Osteocyte (in vitro differentiated cells): ENCODE data around the gene TBC1D10B. TPM values are rescaled to one million over a fixed set of nuclear protein-coding genes. Genes with fewer than 3 reads are reported as not detected.

Experiments used
- DNase-seq: peaks from one replicate; pipeline ENCODE4 v3.0.0; 2021; ENCODE audit warnings: mixed read lengths; ENCODE audit not compliant: unreplicated experiment; ENCODE audit errors: extremely low spot score
- H3K27ac Mint-ChIP-seq: one replicate; pipeline ENCODE4 v1.8.0; 2021; ENCODE audit warnings: mild to moderate bottlenecking, mixed read lengths; ENCODE audit not compliant: unreplicated experiment
- H3K27me3 Mint-ChIP-seq: one replicate; pipeline ENCODE4 v1.8.0; 2021; ENCODE audit warnings: mixed read lengths; ENCODE audit not compliant: unreplicated experiment
- H3K36me3 Mint-ChIP-seq: one replicate; pipeline ENCODE4 v1.8.0; 2021; ENCODE audit warnings: mixed read lengths; ENCODE audit not compliant: unreplicated experiment
- H3K4me1 Mint-ChIP-seq: one replicate; pipeline ENCODE4 v1.8.0; 2021; ENCODE audit warnings: mixed read lengths; ENCODE audit not compliant: unreplicated experiment
- H3K4me3 Mint-ChIP-seq: one replicate; pipeline ENCODE4 v1.8.0; 2021; ENCODE audit warnings: mild to moderate bottlenecking, moderate library complexity, mixed read lengths; ENCODE audit not compliant: unreplicated experiment
- H3K9me3 Mint-ChIP-seq: one replicate; pipeline ENCODE4 v1.8.0; 2021; ENCODE audit warnings: mixed read lengths; ENCODE audit not compliant: unreplicated experiment
- total RNA-seq: library from RNA; stranded (reverse); gene quantifications from 2 replicates; pipeline ENCODE4 v1.2.1, GENCODE V29; 2021
- TF ChIP-seq, protein P1 (sequence below): fragments of 200-600 bp; sonication (generic); IDR thresholded peaks from 2 replicates; pipeline ENCODE4 v1.5.0; 2021; ENCODE audit warnings: antibody characterized with exemption, mild to moderate bottlenecking, moderate library complexity

Gene TBC1D10B
- total RNA-seq, 1 donor from 2014 or later, result 47.0 TPM

DNA sequence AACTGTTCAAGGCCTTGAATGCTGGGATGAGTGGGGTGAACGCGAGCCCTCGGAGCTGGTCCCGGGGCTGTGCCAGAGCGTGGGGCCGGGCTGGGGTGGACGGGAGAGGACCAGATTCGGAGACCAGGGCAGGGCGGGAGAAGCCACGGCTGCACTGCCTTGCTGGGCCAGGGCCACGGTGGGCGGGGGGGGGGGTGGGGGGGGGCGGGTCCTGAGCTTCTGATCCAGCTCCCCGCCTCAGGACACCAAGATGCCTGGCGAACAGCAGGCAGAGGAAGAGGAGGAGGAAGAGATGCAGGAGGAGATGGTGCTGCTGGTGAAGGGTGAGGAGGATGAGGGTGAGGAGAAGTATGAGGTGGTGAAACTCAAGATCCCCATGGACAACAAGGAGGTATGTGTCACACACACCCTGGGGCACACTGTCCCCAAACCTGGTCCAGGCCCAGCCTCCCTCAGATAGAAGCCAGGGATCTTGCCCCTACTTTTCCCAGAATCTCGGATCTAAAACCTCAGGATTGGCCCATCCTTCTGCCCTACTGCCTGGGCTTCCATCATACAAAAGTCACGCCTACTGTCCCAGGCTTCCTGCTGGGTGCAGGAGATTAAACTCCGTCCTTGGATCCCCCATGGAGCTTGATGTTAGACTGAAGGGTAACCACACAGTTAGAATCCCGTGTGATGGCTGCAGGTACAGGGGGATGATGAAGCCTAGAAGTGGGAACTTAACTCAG is 37.7 kb upstream of the TBC1D10B start:
- peaks cover 5% of the 10 kb centered on the region for H3K36me3 Mint-ChIP-seq
- no peaks in the 10 kb centered on the region for H3K27me3 Mint-ChIP-seq
- peaks cover 22% of the 10 kb centered on the region for H3K4me1 Mint-ChIP-seq
- TF ChIP-seq, protein P1, sequence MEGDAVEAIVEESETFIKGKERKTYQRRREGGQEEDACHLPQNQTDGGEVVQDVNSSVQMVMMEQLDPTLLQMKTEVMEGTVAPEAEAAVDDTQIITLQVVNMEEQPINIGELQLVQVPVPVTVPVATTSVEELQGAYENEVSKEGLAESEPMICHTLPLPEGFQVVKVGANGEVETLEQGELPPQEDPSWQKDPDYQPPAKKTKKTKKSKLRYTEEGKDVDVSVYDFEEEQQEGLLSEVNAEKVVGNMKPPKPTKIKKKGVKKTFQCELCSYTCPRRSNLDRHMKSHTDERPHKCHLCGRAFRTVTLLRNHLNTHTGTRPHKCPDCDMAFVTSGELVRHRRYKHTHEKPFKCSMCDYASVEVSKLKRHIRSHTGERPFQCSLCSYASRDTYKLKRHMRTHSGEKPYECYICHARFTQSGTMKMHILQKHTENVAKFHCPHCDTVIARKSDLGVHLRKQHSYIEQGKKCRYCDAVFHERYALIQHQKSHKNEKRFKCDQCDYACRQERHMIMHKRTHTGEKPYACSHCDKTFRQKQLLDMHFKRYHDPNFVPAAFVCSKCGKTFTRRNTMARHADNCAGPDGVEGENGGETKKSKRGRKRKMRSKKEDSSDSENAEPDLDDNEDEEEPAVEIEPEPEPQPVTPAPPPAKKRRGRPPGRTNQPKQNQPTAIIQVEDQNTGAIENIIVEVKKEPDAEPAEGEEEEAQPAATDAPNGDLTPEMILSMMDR, result no peak
- no peaks in the 10 kb centered on the region for H3K9me3 Mint-ChIP-seq
- peak overlapping the region; percentile 76 for H3K27ac Mint-ChIP-seq
- no peak for DNase-seq
- H3K4me3 Mint-ChIP-seq, result peak overlapping the region; percentile 85

DNA sequence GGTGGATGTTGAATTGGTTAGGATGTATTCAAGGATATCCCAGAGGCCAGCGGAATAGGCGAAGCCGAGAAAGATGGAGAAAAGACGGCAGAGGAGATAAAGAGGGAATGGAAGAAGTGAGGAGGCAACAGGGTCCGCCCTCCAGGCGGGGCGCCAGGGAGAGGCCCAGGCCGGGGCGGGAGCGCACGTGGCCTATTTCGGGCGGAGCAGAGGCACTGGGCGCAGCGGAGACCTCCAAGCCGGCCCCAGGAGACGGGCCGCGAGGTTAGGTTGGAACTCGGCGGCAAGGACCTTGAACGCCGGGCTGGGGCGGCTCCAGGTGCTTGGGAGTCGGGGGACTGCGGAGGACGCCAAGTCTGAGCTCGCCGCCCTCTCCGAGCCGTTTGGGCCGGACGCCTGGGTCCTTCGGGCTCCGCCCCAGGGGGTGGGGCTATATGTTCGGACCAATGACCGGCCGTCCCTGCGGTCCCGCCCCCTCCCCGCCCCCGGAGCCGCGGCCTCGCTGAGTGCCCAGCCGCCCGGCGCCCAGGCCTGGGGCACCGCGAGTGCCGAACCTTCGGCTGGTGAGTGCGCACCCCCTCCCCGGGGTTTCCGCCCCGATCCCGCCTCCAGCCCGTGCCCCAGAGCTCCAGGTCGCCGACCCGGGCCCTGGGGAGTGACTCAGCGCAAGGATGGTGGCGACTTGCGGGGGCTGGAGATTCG is 37.0 kb upstream of the TBC1D10B start, which contains the start of gene ZNF771:
Gene ZNF771, plus strand, starts transcription at position 505 of the 702 bp plus-strand sequence. CDS start 448 bp downstream, outside the sequence.
- Mint-ChIP-seq H3K36me3 (peaks cover 5% of the 10 kb centered on the region), H3K27ac (peak within 1 kb of the TSS; percentile 93), H3K27me3 (no peaks in the 10 kb centered on the region), H3K4me1 (peaks cover 22% of the 10 kb centered on the region), H3K9me3 (no peaks in the 10 kb centered on the region), H3K4me3 (peak within 1 kb of the TSS; percentile 85)
- peak; percentile 96 for DNase-seq
- TF ChIP-seq, protein P1, result peak; percentile 9

DNA sequence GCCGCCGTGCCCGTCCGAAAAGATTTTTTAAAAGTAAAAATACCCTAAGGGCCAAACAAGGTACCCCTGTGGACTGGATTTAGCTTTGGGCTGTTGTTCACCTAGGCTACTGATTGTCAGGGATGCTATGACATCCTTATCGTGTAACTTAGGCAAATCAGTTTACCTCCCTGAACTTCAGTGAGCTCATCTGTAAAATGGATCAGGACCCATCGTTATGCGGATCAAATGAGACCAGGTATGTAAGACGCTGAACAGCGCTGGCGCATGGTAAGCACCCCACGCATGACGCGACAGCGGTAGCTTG is 36.5 kb upstream of the TBC1D10B start:
- H3K4me1 Mint-ChIP-seq, result peaks cover 22% of the 10 kb centered on the region
- TF ChIP-seq, protein P1, result no peak
- H3K36me3 Mint-ChIP-seq, result no peaks in the 10 kb centered on the region
- no peak for DNase-seq
- H3K9me3 Mint-ChIP-seq, result no peaks in the 10 kb centered on the region
- peak overlapping the region; percentile 93 for H3K27ac Mint-ChIP-seq
- peak overlapping the region; percentile 85 for H3K4me3 Mint-ChIP-seq
- no peaks in the 10 kb centered on the region for H3K27me3 Mint-ChIP-seq

DNA sequence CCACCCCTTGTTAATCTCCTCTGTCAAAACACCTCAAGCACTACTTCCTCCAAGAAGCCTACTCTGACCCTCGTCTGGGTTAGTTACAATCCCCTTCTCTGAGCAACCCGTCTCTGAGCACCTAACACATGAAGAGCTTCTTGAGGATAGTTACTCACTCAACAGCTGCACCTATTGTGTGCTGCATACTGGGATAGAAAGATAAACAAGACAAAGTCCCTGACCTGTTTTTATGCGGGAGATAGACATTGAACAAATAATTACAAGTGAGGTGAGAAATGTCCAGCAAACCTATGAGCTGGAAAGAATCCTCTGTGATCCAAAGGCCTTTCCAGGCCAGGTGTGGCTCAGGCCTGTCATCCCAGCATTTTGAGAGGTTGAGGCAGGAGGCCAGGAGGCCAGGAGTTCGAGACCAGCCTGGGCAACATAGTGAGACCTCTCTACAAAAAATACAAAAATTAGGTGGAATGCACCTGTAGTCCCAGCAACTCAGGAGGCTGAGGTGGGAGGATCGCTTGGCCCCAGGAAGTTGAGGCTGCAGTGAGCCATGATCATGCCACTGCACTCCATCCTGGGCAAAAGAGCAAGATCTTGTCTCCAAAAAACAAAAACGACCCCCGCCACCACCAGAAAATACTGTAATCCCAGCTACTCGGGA is 31.6 kb upstream of the TBC1D10B start:
- Mint-ChIP-seq H3K27me3 (no peaks in the 10 kb centered on the region), H3K27ac (peak overlapping the region; percentile 78), H3K36me3 (no peaks in the 10 kb centered on the region), H3K4me3 (peak overlapping the region; percentile 84), H3K4me1 (peaks cover 20% of the 10 kb centered on the region), H3K9me3 (no peaks in the 10 kb centered on the region)
- TF ChIP-seq, protein P1, result no peak
- no peak for DNase-seq
